Endothelial cell of umbilical vein (primary cell): ENCODE results near the gene ADGRL3.

Source experiments
- EZH2 ChIP-seq: IDR thresholded peaks from 2 replicates; pipeline ENCODE4 v1.6.1; 2012; ENCODE audit warnings: borderline replicate concordance, low read depth, mild to moderate bottlenecking, moderate library complexity, low read length, inconsistent platforms; ENCODE audit not compliant: severe bottlenecking
- FOS ChIP-seq: IDR thresholded peaks from 2 replicates; pipeline ENCODE4 v1.6.1; 2011; ENCODE audit warnings: mild to moderate bottlenecking, low read length, moderate library complexity, borderline replicate concordance; ENCODE audit not compliant: insufficient read depth
- GATA2 ChIP-seq: IDR thresholded peaks from 2 replicates; pipeline ENCODE4 v1.7.0; 2011; ENCODE audit warnings: low read depth, mild to moderate bottlenecking, moderate library complexity, mixed read lengths, low read length; ENCODE audit not compliant: insufficient read length, insufficient read depth
- JUN ChIP-seq: IDR thresholded peaks from 2 replicates; pipeline ENCODE4 v1.6.1; 2011; ENCODE audit warnings: borderline replicate concordance, low read depth; ENCODE audit not compliant: insufficient read length, insufficient read depth
- MYC ChIP-seq: IDR thresholded peaks from one replicate; pipeline ENCODE4 v1.6.1; 2011; ENCODE audit warnings: mild to moderate bottlenecking, low read depth, low read length
- POLR2A ChIP-seq: IDR thresholded peaks from 2 replicates; pipeline ENCODE4 v1.6.1; 2012; ENCODE audit warnings: low read depth, mild to moderate bottlenecking, control low read depth, low read length
- POLR2AphosphoS5 ChIP-seq: IDR thresholded peaks from 2 replicates; pipeline ENCODE4 v1.6.1; 2012; ENCODE audit warnings: low read depth, mild to moderate bottlenecking, control low read depth, low read length, moderate library complexity; ENCODE audit not compliant: insufficient read depth
- TF ChIP-seq, protein P1 (sequence below), 2 donors: IDR thresholded peaks; 1 replicate in 1 of 2; 2 replicates in 1 of 2; pipeline ENCODE4 v1.5.1; 2011; ENCODE audit warnings: low read length in 2 of 2, mild to moderate bottlenecking in 2 of 2, moderate library complexity in 2 of 2, control low read depth in 1 of 2, inconsistent platforms in 1 of 2, low read depth in 1 of 2; ENCODE audit not compliant: insufficient read depth in 1 of 2; ENCODE audit errors: extremely low read depth in 1 of 2
- TF ChIP-seq, protein P2 (sequence below): IDR thresholded peaks from 2 replicates; pipeline ENCODE4 v1.6.1; 2011; ENCODE audit not compliant: insufficient read depth, insufficient read length

DNA sequence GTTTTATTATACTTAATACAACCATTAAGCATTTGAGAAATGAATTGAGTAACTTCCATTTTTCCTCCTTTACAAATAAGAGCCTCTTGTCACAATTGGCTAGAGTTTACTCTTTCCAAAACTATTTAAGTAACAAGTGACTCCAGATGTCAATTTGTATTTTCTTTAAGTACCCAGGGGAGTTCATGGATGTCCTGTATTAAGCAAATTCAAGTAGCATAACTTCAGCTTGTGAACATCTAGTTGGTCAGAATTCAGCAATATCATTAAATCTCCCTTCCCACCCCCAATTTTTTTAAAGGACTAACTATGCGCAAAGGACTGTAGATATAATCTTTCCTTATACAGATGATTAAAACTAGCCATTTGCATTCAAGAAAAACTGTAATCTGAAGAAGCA, 1.4 kb upstream of the ADGRL3 start:
- TF ChIP-seq, protein P1, sequence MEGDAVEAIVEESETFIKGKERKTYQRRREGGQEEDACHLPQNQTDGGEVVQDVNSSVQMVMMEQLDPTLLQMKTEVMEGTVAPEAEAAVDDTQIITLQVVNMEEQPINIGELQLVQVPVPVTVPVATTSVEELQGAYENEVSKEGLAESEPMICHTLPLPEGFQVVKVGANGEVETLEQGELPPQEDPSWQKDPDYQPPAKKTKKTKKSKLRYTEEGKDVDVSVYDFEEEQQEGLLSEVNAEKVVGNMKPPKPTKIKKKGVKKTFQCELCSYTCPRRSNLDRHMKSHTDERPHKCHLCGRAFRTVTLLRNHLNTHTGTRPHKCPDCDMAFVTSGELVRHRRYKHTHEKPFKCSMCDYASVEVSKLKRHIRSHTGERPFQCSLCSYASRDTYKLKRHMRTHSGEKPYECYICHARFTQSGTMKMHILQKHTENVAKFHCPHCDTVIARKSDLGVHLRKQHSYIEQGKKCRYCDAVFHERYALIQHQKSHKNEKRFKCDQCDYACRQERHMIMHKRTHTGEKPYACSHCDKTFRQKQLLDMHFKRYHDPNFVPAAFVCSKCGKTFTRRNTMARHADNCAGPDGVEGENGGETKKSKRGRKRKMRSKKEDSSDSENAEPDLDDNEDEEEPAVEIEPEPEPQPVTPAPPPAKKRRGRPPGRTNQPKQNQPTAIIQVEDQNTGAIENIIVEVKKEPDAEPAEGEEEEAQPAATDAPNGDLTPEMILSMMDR (IDR thresholded peaks at IDR 0.05; ENCODE audit: extremely low read depth in 1 of 2, insufficient read depth in 1 of 2, low read depth in 1 of 2, low read length in 2 of 2), result no peak
- TF ChIP-seq POLR2AphosphoS5, result no peak
- no peak for TF ChIP-seq POLR2A
- TF ChIP-seq EZH2, result no peak
- TF ChIP-seq, protein P2, sequence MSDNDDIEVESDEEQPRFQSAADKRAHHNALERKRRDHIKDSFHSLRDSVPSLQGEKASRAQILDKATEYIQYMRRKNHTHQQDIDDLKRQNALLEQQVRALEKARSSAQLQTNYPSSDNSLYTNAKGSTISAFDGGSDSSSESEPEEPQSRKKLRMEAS, result no peak
- TF ChIP-seq MYC, result no peak
- no peak for TF ChIP-seq JUN
- TF ChIP-seq GATA2, result no peak
- TF ChIP-seq FOS, result no peak
